HUDEP-2 (cell line): ENCODE measurements around the gene CACNA1D.
A peak's percentile ranks its signal among the peaks of the same experiment; 100 is the strongest.
"Not testable (repeated sequence)": the region's sequence is repeated elsewhere in the genome, so short reads cannot be mapped to it uniquely, and the experiment has no call there.

Experiments used
- DNase-seq, 76 experiments: peaks; one replicate each; lab custom pipeline; 2025; ENCODE audit not compliant: unreplicated experiment in 76 of 76; lab: John Stamatoyannopoulos, UW

The CACNA1D gene

DNA sequence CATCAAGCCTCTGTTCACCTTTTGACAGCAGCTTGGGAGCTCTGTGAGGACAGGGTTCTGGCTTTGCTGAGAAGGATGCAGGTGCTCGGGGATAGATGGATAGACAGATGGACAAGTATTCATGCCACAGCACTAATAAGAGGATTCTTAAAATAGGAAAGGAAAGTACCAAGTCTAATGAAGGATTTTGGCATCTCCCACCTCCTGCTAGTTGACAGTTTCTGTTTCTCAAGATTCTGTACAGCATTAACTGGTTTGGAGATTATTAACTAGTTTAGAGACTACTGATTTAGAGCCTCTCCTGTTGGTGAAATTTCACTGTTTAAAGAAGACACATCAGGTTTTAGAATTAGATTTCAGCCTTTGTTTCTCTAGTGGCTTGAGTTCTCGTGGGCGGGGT, 152.3 kb downstream of the CACNA1D start:
- DNase-seq, result no peak

DNA sequence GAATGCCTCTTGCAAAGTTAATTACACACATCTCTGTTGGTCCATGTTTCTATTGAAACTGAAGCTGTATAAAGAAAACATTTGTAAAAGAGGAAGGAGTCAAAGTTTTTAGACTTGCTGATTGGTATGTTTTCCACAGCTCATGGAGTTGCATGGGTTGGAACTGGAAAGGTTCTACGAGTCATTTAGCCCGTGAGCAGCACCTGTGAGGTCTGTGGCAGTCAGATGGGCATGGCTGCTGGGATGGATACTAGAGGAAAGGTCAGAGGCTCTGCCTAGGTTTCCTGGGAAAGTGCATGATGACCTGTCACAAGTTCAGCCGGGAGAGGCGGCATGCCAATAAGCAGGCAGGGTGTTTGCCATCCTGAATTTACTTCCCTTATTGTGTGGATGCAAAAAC, 155.4 kb downstream of the CACNA1D start:
- no peak for DNase-seq

DNA sequence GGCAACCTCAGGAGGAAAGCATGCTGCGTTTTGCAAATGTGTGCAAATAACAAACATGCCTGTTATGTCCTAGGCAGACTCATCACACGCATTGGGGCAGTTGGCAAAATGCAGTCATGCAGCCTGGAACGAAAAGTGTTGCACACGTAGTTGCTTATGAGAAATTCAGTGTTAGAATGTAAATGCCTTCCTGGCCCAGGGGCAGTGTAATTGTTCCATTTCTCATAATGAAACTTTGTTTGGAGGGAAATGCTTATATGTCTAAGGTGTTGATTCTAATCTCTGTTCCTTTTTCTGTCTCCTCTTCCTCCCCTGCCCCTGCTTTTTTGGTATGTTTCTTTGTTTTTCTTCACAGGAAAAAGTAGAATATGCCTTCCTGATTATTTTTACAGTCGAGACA, 156.0 kb downstream of the CACNA1D start:
- DNase-seq, result no peak

DNA sequence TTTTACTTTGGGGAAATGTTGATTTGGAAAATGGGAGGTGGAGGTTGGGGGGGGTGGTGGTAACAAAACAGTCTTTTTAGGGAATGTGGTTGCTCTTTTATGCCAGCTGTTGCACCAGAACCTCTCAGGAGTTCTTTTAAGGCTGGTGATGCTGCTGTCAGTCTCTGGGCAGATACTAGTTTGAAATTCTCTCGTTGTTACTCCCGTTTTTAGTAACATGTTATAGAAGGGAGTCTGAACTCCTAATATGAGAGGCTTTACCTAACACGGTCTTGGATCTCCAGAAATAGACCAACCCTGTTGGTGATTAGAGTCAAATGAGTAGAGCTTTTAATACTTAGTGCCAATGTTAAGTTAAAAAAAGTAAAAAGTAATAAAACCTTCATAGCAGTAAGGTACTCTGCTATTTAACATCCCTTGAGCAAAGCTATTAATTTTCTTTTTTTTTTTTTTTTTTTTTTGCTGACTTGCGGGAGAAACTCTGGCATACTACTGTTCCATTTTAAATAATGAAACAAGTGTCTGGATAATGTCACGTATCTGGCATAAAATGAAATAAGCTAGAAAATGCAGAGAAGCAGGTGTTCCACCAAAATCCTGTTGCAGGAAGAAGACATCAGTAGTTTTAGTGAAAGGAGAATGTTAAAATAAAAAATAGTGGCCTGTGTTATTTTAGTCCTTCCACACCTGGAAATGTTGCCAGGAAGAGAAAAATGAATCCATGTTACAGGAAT, 156.7 kb downstream of the CACNA1D start:
- no peak for DNase-seq

DNA sequence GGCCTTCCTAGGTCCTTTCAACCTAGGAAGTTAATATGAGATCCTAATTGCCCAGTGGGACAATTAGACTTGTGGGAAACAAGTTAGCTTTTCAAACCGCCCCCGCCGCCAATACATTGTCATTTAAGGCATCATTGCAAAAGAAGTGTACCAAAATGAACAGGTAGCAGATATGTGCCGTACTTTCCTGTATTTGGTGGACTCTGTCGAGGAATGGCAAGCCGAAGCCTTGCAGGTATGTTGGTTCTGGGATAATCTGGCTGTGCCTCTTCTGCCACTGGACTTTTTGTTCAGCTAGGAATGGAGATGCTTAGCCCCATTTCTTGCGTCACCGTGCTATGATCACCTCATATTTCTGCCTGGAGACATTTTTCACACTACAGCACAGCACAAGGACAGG, 157.5 kb downstream of the CACNA1D start:
- no peak for DNase-seq

DNA sequence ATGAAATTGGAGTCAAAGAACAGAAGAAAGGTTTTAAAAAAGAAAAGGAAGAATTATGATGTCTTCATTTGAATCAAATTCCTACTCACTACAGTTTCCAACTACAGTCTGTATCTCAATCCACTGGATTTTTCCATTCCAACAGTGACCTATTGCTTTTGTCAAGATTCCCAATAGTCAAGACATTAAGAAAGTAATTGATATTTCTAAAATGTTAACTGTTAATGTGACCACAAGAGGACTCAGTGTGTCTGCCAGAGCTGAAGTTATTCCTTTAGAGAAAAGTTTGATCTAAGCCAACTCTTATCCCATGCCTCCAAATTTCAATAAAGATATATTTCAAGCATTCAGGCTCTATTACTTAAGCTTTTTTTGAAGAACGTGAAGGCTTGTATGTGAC, 163.2 kb downstream of the CACNA1D start:
- no peak for DNase-seq

DNA sequence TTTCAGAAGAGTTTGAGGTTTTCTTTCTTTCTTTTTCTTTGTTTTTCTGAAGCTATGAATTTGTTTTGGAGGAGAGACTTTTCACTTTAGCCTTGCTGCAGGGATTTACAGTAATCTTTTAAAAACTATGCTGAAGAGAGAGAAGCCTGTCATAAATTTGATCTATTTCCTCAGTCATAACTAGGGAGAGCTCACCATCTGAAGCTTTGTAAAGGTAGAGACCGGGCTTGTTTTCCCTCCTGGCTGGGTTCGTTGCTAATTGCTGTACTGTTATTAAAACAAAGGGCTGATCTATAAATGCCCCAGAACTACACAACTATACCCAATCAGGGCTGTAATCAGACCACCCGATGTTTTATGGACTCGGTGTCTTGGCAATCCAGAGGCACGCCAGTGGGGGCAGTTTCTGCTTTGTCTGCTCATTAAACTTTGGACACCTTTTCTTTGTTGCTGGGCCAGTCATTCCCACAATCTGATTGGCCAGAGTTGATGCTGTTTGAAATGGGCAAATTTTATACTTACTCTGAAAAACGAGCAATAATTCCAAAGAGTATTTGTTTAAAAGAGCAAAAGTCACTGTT, 164.3 kb downstream of the CACNA1D start:
- DNase-seq, result no peak

DNA sequence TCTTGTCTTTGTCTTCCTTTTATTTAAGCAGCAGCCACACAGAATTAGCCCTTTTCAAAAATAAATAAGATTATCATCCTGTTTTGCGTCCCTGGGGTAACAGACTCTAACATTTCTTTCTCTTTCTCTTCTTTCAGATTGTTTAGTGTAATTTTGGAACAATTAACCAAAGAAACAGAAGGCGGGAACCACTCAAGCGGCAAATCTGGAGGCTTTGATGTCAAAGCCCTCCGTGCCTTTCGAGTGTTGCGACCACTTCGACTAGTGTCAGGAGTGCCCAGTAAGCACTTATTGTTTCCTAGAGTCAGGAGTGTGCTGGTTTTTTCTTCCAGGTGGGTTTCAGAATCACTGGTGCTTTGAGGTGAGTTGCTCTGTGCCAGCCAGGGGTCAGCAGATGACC, 165.6 kb downstream of the CACNA1D start:
- no peak for DNase-seq

DNA sequence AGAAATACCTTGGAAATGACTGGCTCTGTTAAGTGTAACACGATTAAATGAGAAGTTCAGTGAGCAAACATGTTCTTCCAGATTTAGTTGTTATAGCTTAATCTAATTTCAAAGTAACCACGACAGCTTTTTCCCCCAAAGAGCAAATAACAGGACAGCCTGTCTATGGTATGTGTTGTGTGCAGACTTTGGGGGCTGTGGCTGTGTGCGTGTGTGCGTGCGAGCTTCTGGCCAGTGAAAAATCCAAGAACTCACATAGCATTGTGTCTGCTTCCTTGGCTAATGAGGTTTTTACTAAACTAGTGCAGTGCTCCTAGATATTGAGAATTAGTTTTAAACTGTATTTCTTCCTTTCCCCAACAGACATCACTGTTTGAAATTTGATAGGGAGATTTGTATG, 167.1 kb downstream of the CACNA1D start:
- no peak for DNase-seq

DNA sequence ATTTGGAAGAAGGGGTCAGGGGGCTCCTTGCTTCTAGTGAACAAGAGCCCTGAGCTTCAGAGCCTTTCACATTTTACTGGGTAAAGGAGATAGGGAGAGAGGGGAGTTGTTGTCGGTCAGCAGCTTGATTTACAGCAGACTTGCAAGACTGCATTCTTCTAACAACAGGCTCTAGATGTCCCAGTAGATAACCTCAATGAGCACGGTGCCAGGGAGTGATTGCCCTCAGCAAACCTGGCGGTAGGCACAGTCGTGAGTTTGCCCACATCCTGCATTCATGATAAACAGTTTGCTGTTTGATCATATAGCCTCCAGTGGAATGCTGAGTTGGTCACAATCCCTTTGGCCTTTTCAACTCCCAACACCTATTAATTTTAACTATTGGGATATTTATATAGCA, 170.4 kb downstream of the CACNA1D start:
- not testable (repeated sequence) for DNase-seq

DNA sequence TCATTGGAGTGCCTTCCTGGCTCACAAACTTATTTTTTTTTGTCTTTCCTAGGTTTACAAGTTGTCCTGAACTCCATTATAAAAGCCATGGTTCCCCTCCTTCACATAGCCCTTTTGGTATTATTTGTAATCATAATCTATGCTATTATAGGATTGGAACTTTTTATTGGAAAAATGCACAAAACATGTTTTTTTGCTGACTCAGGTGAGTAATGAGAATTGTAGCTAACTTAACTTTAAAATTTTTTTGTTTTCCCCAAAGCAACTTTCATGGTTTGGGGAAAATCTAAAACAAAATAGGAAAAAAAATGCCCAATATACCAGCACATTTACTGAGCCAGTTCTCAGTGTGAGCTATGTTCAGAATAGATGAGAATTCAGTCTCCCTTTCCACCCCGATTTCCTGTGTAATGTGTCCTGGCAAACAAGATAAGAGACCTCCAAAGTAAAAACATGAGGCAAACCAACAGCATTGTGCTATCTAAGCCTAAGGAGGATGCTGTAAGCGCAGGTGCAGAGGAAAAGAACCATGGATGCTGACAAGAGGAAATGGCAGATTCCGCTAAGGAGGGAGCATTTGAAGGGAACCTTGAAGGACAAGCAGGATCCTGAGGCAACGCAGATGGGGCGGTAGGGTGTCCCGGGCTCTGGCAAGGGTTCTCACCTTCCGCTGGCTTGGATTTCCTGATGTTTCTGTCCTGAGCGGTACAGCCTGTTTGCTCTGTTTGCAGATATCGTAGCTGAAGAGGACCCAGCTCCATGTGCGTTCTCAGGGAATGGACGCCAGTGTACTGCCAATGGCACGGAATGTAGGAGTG, 171.4 kb downstream of the CACNA1D start:
- DNase-seq, result no peak

DNA sequence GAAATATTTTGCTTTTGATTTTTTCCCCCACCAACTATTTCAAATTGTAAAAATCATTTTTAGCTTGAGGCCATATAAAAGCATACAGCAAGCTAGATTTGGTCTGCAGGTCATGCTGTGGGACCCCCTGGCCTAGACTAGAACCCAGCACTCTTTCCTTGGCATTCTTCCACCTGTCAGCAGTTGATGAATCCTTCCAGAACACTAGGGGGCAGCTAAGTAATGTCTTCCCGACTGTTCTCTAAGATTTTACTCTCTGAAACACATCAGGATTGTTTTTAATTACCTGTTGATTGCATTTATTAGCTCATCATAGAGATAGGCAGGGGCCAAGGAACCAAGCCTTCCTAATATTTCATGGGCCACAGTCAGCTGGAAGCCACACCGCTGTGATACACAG, 174.5 kb downstream of the CACNA1D start:
- DNase-seq, result peak in 1 of 76 experiments; percentile 4

DNA sequence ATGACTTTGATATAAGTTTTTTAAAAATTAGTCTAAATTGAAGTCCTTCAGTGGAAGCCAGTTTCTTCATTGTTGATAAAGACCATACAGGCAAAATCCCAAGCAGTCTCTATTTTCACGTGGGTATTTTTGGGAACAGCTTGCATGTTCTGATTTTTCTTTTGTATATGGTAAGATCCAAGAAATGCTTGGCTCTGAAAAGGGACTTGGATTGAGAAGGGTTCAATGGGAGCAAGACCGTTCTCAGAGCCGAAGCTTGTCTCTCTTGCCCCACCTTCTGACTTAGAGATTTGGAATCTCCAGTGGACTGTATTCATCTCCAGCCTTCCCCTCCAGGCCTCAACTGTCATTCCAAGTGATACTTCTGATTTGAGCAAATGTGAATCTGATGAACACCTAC, 176.3 kb downstream of the CACNA1D start:
- no peak for DNase-seq

DNA sequence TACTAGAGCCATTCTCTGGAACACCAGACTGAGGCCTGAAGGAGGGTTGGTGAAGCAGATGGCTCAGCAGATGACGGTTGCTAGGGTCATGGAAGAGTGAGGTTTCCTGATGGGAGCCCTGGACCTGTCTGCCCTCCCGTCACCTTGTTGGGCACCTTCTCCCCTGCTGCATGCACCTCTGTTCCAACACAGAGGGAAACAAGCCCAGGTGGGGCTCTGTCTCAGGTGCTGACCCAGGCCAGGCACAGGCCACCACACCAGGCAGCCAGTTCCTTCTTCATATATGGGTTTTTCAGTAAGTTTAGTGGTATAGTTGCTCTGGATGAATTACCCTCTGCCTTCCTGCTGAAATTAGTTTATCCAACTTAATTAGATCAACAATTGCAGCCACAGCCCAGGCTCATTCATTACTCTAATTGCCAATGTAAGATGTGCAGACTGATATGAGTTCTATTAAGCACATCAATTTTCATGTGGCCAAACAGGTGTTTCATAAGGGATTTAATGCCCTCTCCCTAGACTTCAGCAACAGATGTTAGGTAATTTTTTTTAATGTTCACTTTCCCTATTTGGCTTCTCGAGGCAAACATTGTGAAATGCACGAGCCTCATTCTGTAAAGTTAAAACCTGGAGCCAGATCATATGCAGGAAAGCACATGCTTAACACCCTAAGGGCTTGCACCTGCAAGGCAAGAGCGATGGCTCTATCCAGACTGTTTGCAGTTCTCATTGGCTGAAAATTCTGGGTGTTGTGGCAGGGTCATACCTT, 177.0 kb downstream of the CACNA1D start:
- DNase-seq, result no peak

DNA sequence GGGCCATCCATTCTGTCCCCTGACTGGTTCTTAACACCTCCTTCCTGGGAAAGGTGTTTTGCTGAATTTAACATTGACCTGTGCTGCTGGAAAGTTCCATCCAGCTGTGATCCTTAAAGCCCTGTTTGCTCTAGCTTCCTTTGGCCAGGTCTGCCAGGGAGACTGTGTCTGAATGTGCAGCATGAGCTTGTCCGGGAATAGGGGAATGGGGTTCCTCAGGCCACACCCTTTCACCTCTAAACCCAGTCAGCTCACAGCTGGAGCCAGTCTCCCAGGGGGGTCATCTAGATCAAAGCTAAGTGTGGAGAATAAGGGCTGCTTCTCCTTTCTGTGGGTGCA, 177.5 kb downstream of the CACNA1D start:
- no peak for DNase-seq

DNA sequence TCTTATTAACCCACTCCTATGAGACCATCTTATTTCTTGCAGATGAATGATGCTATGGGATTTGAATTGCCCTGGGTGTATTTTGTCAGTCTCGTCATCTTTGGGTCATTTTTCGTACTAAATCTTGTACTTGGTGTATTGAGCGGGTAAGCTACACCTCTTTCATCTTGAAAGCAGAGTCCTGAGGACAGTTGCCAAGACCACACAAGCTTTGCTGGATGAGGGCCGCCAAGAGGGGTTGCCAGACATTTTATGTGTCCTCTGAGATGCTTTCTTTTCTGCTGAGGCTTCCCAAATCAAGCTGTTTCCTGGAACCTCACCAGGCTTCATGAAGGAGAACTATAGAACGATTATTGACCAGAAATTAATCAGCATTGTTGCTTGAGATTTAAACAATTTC, 178.6 kb downstream of the CACNA1D start:
- DNase-seq, result no peak

DNA sequence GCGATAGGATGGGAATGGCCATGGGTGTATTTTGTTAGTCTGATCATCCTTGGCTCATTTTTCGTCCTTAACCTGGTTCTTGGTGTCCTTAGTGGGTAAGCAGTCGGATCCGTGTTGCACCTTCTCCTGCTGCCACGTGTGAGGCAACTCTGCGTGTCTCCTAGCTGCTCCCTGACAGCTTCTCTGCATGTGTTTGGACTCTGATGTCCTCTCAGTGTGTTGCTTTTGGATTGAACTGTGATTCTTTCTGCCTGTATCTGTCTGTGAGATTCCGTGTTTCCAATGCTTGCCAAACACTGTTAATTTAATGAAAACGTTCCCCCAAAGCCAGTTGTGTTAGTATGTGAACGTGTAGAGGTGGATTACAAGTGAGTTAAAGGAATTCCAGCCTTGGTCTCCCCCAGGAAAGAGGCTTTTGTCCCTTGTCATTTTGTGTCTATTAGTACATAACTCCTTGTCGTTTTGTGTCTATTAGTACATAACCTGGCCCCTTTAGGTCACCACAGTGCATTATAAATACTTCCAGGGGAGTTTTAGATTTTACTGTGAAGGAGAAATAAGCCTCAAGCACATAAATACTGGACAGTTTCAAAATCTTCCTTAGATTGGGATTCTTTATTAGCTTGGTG, 179.4 kb downstream of the CACNA1D start:
- DNase-seq, result no peak

DNA sequence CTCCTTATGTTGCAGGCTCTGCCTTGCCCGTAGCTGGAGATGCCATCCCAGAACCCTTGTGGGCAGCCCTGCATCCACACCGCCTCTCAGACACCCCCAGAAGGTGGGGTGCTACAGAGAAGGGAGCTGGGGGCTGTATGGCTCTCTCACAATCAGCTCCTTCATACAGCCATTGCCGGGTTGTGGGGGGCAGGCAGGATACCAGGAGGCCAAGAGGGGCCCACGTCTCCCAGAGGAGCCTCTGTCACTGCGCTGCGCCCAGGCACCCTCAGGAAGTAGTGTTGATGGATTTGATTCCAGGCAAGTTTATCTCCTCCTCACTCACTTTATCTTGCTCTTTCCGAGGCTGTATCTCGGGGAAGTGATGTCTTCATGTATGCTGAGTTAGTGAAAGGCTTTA, 180.2 kb downstream of the CACNA1D start:
- DNase-seq, result no peak

DNA sequence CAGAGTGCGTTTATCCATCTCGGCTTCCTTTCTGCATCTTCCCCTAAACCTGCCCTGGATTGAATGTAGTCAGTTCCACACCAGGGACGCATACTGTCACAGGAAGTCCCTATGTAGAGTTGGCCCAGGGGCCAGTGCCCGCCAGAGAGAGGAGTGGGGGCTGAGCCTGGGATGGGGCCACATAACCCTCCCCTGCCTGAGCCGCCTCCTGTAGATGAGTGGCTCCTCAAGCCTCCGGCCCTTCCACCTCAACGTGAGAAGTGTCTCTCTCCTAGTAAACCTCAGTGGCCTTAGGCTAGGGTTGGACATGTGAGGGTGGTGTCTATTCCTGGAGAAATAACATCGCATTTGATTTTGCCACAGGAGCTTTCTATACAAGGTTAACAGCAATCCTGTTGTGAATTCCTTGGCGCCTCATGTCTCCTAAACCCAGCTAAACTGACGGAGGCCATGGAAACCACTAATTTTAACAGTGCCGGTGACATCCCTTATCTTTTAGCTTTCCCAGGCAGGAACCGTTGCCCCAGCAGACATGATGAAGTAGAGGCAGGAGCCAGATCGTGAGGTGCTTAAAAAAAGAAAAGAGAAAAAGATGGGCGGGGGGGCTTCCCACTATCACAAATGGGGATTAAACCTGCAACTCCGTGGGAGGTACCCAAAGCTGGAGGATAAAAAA, 180.7 kb downstream of the CACNA1D start:
- DNase-seq, result no peak

DNA sequence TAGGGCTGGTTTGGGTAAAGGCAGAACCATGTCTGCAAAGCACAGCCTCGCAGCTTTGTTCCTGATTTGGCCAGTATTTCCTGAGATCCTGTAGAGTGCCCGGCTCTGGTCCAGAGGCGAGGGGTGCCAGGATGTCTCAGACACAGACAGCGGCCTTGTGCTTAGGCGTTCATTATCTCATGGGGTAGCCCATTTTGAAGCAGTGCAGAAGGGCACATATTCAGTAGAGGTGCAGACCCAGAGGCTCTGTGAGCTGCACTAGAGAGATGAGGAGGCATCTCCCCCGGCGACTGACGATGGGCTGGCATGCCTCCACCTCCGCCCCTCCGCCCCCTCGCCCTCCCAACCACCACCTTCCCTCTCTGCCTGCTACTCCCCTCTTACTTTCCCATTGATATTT, 181.5 kb downstream of the CACNA1D start:
- no peak for DNase-seq
